GM18508 (cell line): Measurements from ENCODE around the gene PINLYP.
"Not testable (repeated sequence)": the region's sequence is repeated elsewhere in the genome, so short reads cannot be mapped to it uniquely, and the experiment has no call there.

Experiments
- ATAC-seq: cut with Tn5 transposase; IDR thresholded peaks from one replicate; pipeline ENCODE4 v1.9.1; 2021; ENCODE audit warnings: moderate number of reproducible peaks; ENCODE audit not compliant: insufficient read depth, unreplicated experiment

Gene PINLYP

DNA sequence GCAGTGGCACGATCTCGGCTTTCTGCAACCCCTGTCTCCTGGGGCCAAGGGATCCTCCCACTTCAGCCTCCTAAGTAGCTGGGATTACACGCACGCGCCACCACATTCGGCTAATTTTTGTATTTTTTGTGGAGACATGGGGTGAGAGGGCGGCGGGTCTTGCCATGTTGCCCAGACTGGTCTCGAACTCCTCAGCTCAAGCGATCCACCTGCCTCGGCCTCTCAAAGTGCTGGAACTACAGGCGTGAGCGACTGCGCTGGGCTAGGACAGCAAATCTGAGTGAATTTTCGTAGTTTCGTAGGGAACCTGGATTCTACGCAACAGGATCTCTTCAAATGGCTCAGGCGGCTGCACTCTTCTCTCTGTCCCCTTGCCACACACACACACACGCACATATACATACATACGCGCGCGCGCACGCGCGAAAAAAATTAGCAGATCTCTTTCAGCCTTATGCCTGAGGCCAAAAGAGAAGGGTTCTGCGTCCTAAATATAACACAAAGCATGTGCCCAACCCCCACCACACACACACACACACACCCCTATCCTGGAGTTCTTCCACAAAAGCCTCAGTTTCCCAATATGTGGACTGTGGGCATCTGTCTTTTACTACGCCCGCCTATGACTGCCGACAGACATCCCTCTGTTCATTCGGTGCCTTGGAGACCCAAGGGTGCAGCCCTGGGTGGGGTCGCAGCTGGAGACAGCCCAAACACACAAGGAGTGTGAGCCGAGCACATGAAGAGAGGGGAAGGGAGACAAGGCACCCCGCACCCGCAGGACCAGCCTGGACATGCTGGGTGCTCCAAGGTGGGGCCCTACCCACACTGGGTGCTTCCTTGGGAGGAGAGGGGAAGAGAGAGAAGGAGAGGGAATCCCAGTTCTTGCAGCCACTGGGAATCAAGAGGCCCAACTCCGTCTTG, 616 bp downstream of the PINLYP start:
- no peak for ATAC-seq

DNA sequence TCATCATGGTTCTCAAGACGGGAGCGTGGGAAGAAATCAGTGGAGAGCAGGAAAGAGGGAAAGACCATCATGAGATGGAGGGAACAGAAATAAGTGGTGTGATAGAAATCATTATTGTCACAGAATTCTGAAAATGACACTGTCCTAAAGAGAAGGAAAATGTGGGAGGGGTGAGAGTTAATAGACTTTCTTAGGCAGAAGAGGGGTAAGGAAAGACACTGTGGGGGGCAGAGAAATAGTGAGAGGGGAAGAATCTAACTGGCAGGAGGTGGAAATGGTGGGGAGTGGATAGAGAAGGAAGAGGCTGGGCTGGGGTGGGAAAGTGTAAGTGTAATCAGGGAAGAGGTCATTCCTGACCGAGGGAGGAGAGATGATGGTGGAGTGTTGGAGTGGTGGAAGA, 3.2 kb downstream of the PINLYP start:
- ATAC-seq, result no peak

DNA sequence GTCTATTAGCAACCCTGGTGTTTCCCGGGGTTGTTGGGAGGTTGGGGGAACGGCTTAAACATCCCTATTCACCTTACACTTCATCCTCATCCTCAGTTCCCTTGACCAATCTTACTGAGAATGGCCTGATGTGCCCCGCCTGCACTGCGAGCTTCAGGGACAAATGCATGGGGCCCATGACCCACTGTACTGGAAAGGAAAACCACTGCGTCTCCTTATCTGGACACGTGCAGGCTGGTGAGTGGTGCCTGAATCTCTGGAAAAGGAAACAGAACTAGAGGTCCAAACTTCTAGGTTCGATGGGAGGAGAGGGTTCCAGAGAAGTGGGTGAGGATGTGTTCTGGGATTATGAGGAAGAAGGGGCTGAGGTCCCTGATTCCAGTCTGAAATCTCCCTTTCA, 5.9 kb downstream of the PINLYP start:
- ATAC-seq, result no peak

DNA sequence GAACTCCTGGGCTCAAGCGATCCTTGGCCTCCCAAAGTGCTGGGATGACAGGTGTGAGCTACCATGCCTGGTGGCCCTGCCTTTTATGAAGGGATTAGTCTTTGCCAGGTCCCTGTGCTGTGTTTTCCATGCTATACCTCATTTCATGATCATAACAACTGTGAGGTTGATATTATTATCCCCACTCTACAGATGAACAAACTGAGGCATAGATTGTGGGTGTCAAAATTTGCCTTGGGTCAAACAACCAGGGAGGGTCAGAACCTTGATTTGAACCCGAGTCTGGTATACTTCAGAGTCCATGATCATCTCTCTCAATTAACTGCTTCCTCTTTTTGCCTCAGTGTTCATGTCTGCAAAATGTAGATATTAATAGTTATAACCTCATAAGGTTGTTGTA, 6.9 kb downstream of the PINLYP start:
- ATAC-seq, result no peak

DNA sequence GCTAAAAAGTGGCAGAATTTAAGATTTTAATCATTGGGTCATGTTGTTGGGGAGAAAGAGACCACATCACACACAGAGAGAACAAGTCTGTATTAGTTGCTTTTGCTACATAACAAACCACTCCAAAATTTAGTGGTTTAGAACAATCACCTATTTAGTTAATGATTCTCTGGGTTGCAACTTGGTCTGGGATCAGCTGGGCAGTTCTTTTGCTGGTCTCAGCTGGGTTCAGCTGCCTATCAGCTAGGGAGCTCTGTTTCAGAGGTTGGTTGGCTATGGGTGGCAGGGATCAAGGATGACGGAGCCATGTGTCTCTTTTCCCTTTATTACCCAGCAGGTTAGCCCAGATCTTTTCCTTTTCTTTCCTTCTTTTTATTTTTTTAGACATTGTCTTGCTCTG, 8.9 kb downstream of the PINLYP start:
- ATAC-seq, result no peak

DNA sequence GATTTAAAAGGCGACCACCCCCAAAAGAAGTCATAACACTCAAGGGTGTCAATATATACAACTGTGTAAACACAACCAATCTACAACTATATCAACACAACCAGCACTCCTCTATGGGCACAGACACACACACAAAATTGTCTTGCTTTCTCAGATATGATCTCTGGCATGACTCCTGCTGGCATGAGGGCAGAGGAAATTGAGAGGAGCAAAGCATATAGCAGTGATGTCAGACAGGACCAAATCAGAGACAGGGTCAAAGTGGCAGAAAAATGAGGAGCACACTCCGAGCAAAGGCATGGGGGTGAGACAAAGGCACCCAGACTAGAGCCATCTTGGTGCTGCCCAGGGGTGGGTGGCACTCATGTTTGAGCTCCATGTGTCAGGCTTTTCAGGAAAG, 10.7 kb downstream of the PINLYP start:
- ATAC-seq, result no peak

DNA sequence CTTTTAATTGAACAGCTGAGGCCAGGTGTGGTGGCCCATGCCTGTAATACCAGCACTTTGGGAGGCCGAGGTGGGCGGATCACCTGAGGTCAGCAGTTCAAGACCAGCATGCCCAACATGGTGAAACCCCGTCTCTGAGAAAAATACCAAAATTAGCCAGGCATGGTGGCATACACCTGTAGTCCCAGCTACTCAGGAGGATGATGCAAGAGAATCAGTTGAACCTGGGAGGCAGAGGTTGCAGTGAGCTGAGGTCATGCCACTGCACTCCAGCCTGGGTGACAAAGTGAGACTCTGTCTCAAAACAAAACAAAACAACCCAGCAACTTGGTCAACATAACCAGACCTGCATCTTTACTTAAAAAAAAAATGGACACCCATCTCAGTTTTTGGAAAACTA, 11.4 kb downstream of the PINLYP start:
- ATAC-seq, result not testable (repeated sequence)

DNA sequence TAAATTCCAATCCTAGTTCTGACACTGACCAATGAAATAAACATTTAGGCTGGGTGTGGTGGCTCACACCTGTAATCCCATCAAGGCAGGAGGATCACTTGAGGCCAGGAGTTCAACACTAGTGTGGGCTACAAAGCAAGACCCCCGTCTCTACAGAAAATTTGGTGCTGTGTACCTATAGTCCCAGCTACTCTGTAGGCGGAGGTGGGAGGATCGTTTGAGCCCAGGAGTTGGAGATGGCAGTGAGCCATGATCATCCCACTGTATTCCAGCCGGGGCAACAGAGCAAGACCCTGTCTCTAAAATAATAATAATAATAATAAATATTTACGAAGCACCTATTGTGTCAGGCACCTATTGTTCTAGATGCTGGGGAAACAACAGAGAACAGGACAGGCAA, 13.7 kb downstream of the PINLYP start:
- no peak for ATAC-seq

DNA sequence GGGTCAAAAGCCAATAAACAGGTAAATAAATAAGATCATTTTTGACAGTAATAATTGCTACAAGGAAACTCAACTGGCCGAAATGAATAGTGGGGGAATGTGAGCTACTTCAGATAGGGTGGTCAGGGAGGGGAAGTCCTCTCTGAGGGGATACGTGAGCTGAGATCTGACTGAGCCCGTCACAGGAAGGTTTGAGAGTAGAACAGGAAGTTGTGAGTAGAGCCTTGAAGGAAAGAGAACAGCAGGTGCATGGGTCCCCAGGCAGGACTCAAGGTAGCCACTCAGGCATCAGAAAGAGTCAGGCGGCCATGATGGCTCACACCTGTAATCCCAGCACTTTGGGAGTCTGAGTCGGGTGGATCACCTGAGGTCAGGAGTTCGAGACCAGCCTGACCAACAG, 14.1 kb downstream of the PINLYP start:
- ATAC-seq, result no peak

DNA sequence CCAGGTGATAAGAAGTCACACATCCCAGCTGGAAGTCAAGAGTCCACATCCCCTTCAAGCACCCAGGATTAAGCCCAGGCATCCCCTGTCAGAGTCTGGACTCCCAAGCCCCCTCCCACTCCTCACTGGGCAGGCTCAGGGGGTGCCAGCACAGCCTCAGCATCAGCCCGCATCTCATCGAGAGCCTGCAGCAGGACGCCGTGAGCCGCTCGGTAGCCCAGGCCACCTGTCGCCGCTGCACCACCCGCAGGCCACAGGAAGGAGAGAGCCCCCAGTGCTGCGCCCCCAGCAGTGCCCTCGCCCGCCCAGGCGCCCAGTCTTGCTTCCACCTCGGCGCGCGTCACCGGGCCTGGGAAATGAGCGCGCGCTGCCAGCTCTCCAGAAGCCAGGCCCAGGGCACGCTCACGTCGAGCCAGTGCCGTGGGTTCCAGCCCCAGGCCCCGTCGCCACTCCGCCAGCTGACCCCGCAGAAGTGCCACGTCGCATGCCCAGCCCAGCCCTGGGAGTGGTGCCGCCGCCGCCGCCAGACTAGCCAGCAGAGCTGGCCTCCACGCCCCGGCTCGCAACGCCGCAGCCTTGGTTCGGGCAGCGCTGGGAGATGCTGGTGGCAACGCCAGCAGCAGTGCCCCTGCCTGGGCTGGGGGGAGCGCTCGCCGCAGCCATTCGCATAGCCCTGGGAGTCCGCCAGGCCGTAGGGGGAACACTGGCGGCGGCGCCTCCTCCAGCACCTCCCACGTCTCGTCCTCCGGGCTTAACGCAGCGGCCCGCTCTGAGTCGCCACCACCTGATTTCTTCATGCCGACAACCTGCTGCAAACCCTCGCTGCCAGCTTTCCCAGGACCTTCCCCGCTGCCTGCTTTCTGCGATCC, 16.5 kb downstream of the PINLYP start:
- no peak for ATAC-seq

DNA sequence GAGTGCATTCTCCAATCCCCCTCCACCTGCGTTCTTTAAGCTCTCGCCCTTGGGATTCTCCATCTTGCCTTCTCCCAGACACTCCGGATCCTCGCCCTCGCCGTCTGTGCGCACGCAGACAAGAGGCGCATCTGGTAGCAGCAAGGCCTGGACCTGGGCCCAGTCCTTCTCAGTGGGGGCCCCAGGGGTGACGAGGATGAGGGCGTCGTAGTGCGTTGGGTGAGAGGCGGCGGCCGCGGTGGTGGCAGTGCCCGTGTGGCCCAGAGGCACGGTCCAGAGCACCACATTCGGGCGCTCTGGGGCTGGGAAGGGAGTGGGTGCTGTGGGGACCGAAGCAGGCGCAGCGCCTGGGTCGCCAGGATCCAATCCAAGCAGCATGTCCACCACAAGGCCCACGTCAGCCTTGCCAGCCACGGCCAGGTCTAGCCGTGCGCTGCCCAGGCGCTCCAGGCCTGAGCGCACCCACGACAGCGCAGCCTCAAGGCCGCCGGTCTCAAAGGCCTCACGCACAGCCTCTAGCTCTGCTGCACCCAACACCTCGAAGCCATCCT, 17.3 kb downstream of the PINLYP start:
- no peak for ATAC-seq

DNA sequence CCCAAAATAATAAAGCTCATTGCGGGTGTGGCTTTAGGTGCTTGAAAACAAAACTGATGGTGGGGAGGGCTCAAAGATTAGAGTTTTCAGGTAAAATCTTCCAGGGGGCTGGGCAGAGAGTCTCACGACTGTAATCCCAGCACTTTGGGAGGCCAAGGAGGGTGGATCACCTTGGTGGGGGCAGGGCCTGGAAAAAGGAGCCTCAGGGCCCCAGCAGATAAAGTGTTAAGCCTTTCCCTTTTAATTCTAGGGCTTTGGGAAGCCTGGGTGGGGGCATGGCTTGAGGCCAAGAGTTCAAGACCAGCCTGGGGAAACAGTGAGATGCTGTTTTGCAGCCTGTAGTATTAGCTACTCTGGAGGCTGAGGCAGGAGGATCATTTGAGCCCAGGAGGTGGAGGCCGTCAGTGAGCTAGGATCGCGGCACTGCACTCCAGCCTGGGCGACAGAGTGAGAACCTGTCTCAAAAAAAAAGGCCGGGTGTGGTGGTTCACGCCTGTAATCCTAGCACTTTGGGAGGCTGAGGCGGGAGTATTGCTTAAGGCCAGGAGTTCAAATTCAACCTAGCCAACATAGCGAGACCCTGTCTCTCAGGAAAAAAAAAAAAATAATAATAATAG, 18.6 kb downstream of the PINLYP start:
- no peak for ATAC-seq

DNA sequence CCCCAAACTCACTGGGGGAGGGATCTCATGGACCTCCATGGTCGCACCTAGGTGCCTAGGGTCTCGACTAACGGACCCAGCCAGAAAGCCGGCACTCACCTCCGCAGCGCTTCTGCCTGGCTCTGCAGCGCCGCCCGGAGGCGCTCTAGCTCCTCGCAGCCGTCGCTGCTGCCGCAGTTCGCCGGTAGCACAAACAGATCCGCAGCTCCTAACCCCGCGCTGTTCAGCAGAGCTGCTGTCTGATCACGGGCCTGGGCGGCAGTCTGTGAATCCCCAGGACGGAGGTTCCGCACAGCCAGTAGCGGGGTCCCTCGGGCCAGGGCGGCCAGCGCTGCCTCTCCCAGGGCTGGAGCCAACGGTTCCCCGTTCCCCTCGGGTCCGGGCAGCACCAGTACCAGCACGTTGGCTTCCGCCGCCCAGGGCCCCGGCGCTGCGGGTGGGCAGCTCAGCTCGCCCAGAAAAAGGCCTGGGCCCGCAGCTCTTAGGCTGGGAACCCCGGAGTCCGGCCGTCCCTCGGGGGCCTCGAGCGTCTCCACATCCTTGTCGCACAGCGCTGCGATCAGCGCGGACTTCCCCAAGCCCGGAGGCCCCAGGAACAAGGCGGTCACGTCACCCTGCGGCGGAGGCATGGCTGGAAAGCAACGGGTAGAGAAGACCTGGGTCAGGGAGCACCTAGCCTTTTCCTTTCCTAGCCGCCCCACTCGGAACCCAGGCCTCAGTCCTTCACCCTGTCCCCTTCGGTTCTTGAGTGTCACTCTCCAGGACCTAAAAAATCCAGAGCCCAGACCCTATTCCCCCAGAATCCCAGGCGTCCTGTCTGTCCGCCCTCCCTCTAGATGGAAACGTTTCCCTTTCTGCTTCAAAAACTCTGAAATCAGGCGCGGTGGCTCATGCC, 19.4 kb downstream of the PINLYP start:
- ATAC-seq, result no peak

DNA sequence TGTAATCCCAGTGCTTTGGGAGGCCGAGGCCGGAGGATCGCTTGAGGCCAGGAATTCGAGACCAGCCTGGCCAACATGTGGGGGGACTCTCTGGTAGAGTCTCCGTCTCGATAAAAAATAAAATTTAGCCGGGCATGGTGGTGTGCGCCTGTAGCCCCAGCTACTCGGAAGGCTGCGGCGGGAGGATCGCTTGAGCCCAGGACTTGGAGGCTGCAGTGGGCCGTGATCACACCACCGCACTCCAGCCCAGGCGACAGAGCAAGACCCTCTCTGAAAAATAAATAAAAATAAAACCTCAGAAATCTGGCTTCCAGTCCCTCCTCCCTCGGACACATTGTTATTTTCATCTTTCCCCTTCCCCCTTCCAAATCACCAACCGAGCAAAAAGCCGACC, 20.0 kb downstream of the PINLYP start:
- no peak for ATAC-seq

DNA sequence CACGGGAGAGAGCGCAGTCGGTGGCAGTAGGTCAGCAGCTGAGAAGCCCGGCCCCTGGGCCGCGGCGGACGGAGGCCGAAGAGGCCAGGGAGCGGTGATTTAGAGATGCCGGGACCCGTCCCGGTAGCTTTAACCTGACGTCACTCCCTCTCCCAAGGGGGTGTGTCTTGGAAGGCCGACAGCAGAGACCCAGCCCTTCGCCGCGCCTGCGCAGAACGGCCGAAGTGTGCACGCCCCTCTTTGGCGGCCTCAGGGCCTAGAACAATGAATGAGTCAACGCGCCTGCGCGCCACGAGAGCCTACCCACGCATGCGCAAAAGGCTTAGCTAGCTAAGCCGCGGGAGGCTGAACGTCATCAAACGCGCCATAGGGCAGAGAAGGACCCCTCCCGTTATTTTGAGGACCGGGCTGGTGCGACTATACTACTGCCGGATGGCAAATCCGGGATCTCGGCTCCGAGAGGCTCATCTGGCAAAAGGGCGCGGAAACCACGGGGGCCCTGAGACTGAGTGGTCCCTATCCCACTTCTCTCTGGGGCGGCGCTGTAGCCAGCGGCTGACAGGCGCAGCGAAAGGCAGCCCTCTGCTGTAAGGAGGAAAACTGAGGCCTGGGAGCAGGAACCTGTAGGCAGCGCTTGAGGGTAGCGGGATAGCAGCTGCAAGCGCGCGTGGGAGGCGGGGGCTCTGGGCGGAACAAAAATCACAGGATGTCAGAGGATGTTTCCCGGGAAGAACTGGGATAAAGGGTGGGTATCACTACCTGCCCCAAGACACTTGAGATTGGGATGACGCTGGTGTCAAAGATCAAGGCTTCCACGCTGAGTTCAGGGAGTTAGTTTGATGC, 20.6 kb downstream of the PINLYP start, which contains the start of the genes IRGQ and ZNF576:
IRGQ (minus strand) TSS at position 136 of the 843 bp plus-strand sequence. CDS start 796 bp downstream, outside the sequence.
ZNF576 (plus strand) TSS at position 597 of the 843 bp plus-strand sequence. CDS start 514 bp downstream, outside the sequence.
- peak; percentile 60 for ATAC-seq

DNA sequence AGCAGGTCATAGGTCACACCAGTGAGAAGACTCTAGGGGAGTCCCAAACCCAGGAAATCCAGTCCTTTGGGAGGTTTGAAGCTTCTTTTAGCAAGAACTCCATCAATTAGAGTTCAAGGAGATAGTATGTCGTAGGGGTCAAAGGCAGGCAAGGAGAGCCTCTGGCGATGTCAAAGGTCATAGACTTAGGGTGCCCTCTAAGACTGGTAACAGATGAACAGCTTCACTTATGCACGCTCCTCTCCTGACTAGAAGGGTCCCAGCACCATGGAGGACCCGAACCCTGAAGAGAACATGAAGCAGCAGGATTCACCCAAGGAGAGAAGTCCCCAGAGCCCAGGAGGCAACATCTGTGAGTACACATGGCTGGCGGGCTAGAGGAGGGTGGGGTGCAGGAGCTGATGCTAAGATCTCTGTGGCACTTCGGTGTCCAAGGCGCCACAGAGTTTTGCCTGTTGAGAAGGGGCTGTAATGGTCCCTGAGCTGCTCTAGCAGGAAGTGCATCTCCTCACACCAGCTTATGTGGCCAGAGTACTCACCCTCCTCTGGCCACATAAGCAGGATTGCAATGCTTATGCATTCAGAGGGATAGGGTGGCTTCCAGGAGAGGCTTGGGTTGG, 21.4 kb downstream of the PINLYP start:
- ATAC-seq, result no peak

DNA sequence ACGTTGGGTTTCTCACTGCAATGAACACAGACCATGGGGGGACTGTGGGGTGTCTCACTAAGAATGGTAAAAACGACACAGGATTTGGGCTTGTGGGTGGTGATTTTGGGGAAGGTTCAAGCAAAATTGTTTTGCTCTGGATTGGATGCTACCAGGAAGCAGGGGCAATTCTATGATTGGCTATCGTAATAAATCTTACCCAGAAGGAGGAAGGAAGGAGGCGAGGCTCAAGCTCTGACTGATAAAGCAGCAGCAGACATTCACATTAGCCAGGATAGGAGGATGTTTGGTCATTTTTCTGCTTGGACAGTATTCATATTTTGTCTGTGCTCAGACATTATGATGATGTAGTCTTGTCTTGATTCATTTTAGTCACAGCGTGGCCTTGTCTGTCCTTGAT, 22.3 kb downstream of the PINLYP start:
- ATAC-seq, result no peak
